GM19238 (cell line): ENCODE measurements around the gene SLC22A2.

Experiments
- DNase-seq: peaks from one replicate; pipeline ENCODE4 v3.0.0; 2011; ENCODE audit warnings: low spot score; ENCODE audit not compliant: insufficient read length

Gene SLC22A2

GRCh38 chr6:160217863-160218262 lies 40.8 kb downstream of the SLC22A2 start:
- no peak for DNase-seq

GRCh38 chr6:160217073-160217472 lies 41.5 kb downstream of the SLC22A2 start:
- no peak for DNase-seq

- no peak for DNase-seq
Observed at GRCh38 chr6:160215232-160215631, 43.4 kb downstream of the SLC22A2 start.

- no peak for DNase-seq
Observed at GRCh38 chr6:160207618-160208017, 51.0 kb downstream of the SLC22A2 start.

GRCh38 chr6:160204710-160205109 lies 53.9 kb downstream of the SLC22A2 start:
- DNase-seq, result no peak

- DNase-seq, result no peak
Observed at GRCh38 chr6:160203953-160204352, 54.7 kb downstream of the SLC22A2 start.

- DNase-seq, result no peak
Observed at GRCh38 chr6:160203522-160203921, 55.1 kb downstream of the SLC22A2 start.

- DNase-seq, result no peak
Observed at GRCh38 chr6:160203076-160203475, 55.5 kb downstream of the SLC22A2 start.

- DNase-seq, result no peak
Observed at GRCh38 chr6:160202411-160202810, 56.2 kb downstream of the SLC22A2 start.

GRCh38 chr6:160201061-160201460 lies 57.6 kb downstream of the SLC22A2 start:
- no peak for DNase-seq

- DNase-seq, result peak; percentile 20
Observed at GRCh38 chr6:160198606-160199211, 59.9 kb downstream of the SLC22A2 start.

GRCh38 chr6:160197662-160198061 lies 61.0 kb downstream of the SLC22A2 start:
- no peak for DNase-seq

GRCh38 chr6:160194808-160195207 lies 63.8 kb downstream of the SLC22A2 start:
- no peak for DNase-seq

- no peak for DNase-seq
Observed at GRCh38 chr6:160192840-160193239, 65.8 kb downstream of the SLC22A2 start.

GRCh38 chr6:160190973-160191372 lies 67.6 kb downstream of the SLC22A2 start:
- DNase-seq, result no peak

GRCh38 chr6:160190081-160190480 lies 68.5 kb downstream of the SLC22A2 start:
- no peak for DNase-seq

GRCh38 chr6:160188773-160189172 lies 69.8 kb downstream of the SLC22A2 start:
- no peak for DNase-seq

- DNase-seq, result no peak
Observed at GRCh38 chr6:160180706-160181105, 77.9 kb downstream of the SLC22A2 start.

GRCh38 chr6:160178271-160178670 lies 80.3 kb downstream of the SLC22A2 start:
- no peak for DNase-seq

GRCh38 chr6:160177220-160177619 lies 81.4 kb downstream of the SLC22A2 start:
- DNase-seq, result no peak

GRCh38 chr6:160174681-160175080 lies 83.9 kb downstream of the SLC22A2 start:
- no peak for DNase-seq

GRCh38 chr6:160173806-160174527 lies 84.7 kb downstream of the SLC22A2 start:
- no peak for DNase-seq

- DNase-seq, result no peak
Observed at GRCh38 chr6:160172704-160173103, 85.9 kb downstream of the SLC22A2 start.
